Astrocyte (in vitro differentiated cells and primary cell): ENCODE data around the gene KATNA1. TPM values are rescaled to one million over a fixed set of nuclear protein-coding genes. Genes with fewer than 3 reads are reported as not detected.
"Not testable (repeated sequence)": the region's sequence is repeated elsewhere in the genome, so short reads cannot be mapped to it uniquely, and the experiment has no call there.

ENCODE experiments used
- DNase-seq: peaks from one replicate; pipeline ENCODE4 v3.0.0-alpha.2; 2010; ENCODE audit warnings: low read depth
- FAIRE-seq: peaks from 2 replicates; lab custom pipeline; 2011; peaks lifted over from hg19 to GRCh38; lab: Jason Lieb, UNC
- H2AFZ ChIP-seq: 2 replicates; pipeline ENCODE4 v1.6.0; 2012; ENCODE audit warnings: low read depth, low read length, inconsistent platforms
- H3K27ac ChIP-seq: 2 replicates; pipeline ENCODE4 v1.5.1; 2011; ENCODE audit warnings: low read depth, low read length, inconsistent platforms
- H3K27me3 ChIP-seq: 2 replicates; pipeline ENCODE4 v1.6.0; 2011; ENCODE audit warnings: low read length, inconsistent platforms; ENCODE audit not compliant: insufficient read depth
- H3K36me3 ChIP-seq: 2 replicates; pipeline ENCODE4 v1.5.1; 2011; ENCODE audit warnings: low read length, inconsistent platforms; ENCODE audit not compliant: insufficient read depth
- H3K4me1 ChIP-seq: 2 replicates; pipeline ENCODE4 v1.5.1; 2011; ENCODE audit warnings: low read length, inconsistent platforms; ENCODE audit not compliant: insufficient read depth
- H3K4me2 ChIP-seq: 2 replicates; pipeline ENCODE4 v1.6.0; 2012; ENCODE audit warnings: low read length, inconsistent platforms
- H3K4me3 ChIP-seq: 2 replicates; pipeline ENCODE4 v1.5.1; 2011; ENCODE audit warnings: low read depth, mild to moderate bottlenecking, low read length, inconsistent platforms; ENCODE audit not compliant: insufficient read depth
- H3K79me2 ChIP-seq: 2 replicates; pipeline ENCODE4 v1.6.0; 2012; ENCODE audit warnings: mild to moderate bottlenecking, low read length, inconsistent platforms; ENCODE audit not compliant: insufficient read depth
- H3K9ac ChIP-seq: 2 replicates; pipeline ENCODE4 v1.6.0; 2012; ENCODE audit warnings: mild to moderate bottlenecking, low read length, inconsistent platforms
- H3K9me3 ChIP-seq: 2 replicates; pipeline ENCODE4 v1.5.1; 2012; ENCODE audit warnings: low read depth, mild to moderate bottlenecking, low read length, inconsistent platforms; ENCODE audit not compliant: insufficient read depth
- H4K20me1 ChIP-seq: 2 replicates; pipeline ENCODE4 v1.6.0; 2012; ENCODE audit warnings: low read length, inconsistent platforms; ENCODE audit not compliant: insufficient read depth
- H3K27ac Mint-ChIP-seq: one replicate; pipeline ENCODE4 v1.8.0; 2021; ENCODE audit warnings: mild to moderate bottlenecking, mixed read lengths; ENCODE audit not compliant: unreplicated experiment
- H3K27me3 Mint-ChIP-seq: one replicate; pipeline ENCODE4 v1.8.0; 2021; ENCODE audit warnings: low read depth, mixed read lengths; ENCODE audit not compliant: unreplicated experiment
- H3K36me3 Mint-ChIP-seq: one replicate; pipeline ENCODE4 v1.8.0; 2021; ENCODE audit warnings: low read depth, mixed read lengths; ENCODE audit not compliant: unreplicated experiment
- H3K4me1 Mint-ChIP-seq: one replicate; pipeline ENCODE4 v1.8.0; 2021; ENCODE audit warnings: low read depth, mixed read lengths; ENCODE audit not compliant: unreplicated experiment
- H3K4me3 Mint-ChIP-seq: one replicate; pipeline ENCODE4 v1.8.0; 2021; ENCODE audit warnings: mild to moderate bottlenecking, moderate library complexity, mixed read lengths; ENCODE audit not compliant: unreplicated experiment
- H3K9me3 Mint-ChIP-seq: one replicate; pipeline ENCODE4 v1.8.0; 2021; ENCODE audit warnings: mild to moderate bottlenecking, mixed read lengths; ENCODE audit not compliant: unreplicated experiment
- CTCF ChIP-seq: IDR thresholded peaks from 2 replicates; pipeline ENCODE4 v1.5.1; 2011; ENCODE audit warnings: low read depth, mild to moderate bottlenecking, inconsistent platforms, low read length, moderate library complexity; ENCODE audit not compliant: insufficient read depth
- EZH2 ChIP-seq: IDR thresholded peaks from 2 replicates; pipeline ENCODE4 v1.6.1; 2012; ENCODE audit warnings: mild to moderate bottlenecking, low read length, inconsistent platforms; ENCODE audit not compliant: insufficient read depth
- total RNA-seq: library from RNA; stranded (reverse); gene quantifications from 2 replicates; pipeline ENCODE4 v1.2.1, GENCODE V29; 2021

Gene KATNA1
- total RNA-seq, 1 donor from 2014 or later, result 14.3 TPM

GRCh38 chr6:149686230-149686629 lies 37.7 kb upstream of the KATNA1 start:
- DNase-seq (no peak), FAIRE-seq (no peak)
- Histone ChIP-seq H3K36me3 (peaks cover 11% of the 10 kb centered on the region), H3K27ac (no peak overlapping the region), H3K4me1 (no peaks in the 10 kb centered on the region), H3K79me2 (peaks cover 31% of the 10 kb centered on the region), H4K20me1 (peaks cover 32% of the 10 kb centered on the region), H3K4me2 (no peak overlapping the region), H3K9me3 (no peaks in the 10 kb centered on the region), H2AFZ (no peak overlapping the region), H3K9ac (no peak overlapping the region), H3K4me3 (no peak overlapping the region), H3K27me3 (no peaks in the 10 kb centered on the region)
- H3K9me3 Mint-ChIP-seq, result no peaks in the 10 kb centered on the region
- no peak overlapping the region for H3K27ac Mint-ChIP-seq
- H3K36me3 Mint-ChIP-seq, result peaks cover 6% of the 10 kb centered on the region
- H3K4me1 Mint-ChIP-seq, result peaks cover 12% of the 10 kb centered on the region
- no peak overlapping the region for H3K4me3 Mint-ChIP-seq
- TF ChIP-seq EZH2 (no peak), CTCF (no peak)
- H3K27me3 Mint-ChIP-seq, result no peaks in the 10 kb centered on the region

- Histone ChIP-seq H3K9me3 (no peaks in the 10 kb centered on the region), H3K4me1 (no peaks in the 10 kb centered on the region), H4K20me1 (peaks cover 26% of the 10 kb centered on the region), H2AFZ (no peak overlapping the region), H3K36me3 (peaks cover 19% of the 10 kb centered on the region), H3K27ac (no peak overlapping the region), H3K79me2 (peaks cover 32% of the 10 kb centered on the region), H3K9ac (no peak overlapping the region), H3K4me3 (no peak overlapping the region), H3K27me3 (no peaks in the 10 kb centered on the region), H3K4me2 (no peak overlapping the region)
- no peak overlapping the region for H3K4me3 Mint-ChIP-seq
- no peak overlapping the region for H3K27ac Mint-ChIP-seq
- H3K27me3 Mint-ChIP-seq, result no peaks in the 10 kb centered on the region
- H3K4me1 Mint-ChIP-seq, result peaks cover 12% of the 10 kb centered on the region
- FAIRE-seq (no peak), DNase-seq (no peak)
- peaks cover 12% of the 10 kb centered on the region for H3K36me3 Mint-ChIP-seq
- TF ChIP-seq EZH2 (no peak), CTCF (no peak)
- H3K9me3 Mint-ChIP-seq, result no peaks in the 10 kb centered on the region
Observed at GRCh38 chr6:149683256-149683859, 34.8 kb upstream of the KATNA1 start.

- H3K79me2 ChIP-seq, result peaks cover 32% of the 10 kb centered on the region
Observed at GRCh38 chr6:149681845-149682244, 33.3 kb upstream of the KATNA1 start.

More at GRCh38 chr6:149681845-149682244, 33.3 kb upstream of the KATNA1 start:
- DNase-seq, H2AFZ ChIP-seq, H3K27me3 ChIP-seq, H3K27ac Mint-ChIP-seq, H3K4me3 Mint-ChIP-seq, H3K27ac ChIP-seq, H3K4me3 ChIP-seq, FAIRE-seq, H3K9ac ChIP-seq, H3K27me3 Mint-ChIP-seq, H3K4me1 ChIP-seq, H3K9me3 ChIP-seq, H3K9me3 Mint-ChIP-seq, H3K4me2 ChIP-seq: not testable (repeated sequence)
- Histone ChIP-seq H3K36me3 (peaks cover 20% of the 10 kb centered on the region), H4K20me1 (peaks cover 29% of the 10 kb centered on the region)
- peaks cover 12% of the 10 kb centered on the region for H3K36me3 Mint-ChIP-seq
- peaks cover 10% of the 10 kb centered on the region for H3K4me1 Mint-ChIP-seq
